GM18508 (cell line): ENCODE results near the gene GCNT2.
"Not testable (repeated sequence)": the region's sequence is repeated elsewhere in the genome, so short reads cannot be mapped to it uniquely, and the experiment has no call there.

ENCODE experiments used
- ATAC-seq: cut with Tn5 transposase; IDR thresholded peaks from one replicate; pipeline ENCODE4 v1.9.1; 2021; ENCODE audit warnings: moderate number of reproducible peaks; ENCODE audit not compliant: insufficient read depth, unreplicated experiment

GCNT2 gene

DNA sequence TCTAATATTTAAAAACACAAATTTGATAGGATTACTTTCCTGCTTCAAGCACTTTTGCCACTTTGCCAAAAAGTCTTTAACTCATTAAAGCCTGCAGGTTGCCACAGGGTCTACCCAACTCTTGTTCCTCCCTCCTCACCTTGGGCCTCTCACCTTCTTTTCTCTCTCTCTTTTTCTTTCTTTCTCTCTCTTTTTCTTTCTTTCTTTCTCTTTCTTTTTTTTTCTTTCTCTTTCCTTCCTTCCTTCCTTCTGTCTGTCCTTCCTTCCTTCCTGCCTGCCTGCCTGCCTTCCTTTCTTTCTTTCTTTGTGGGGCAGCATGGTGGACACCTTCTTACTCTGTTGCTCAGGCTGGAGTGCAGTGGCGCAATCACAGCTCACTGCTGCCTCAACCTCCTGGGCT is 123.1 kb downstream of the GCNT2 start:
- no peak for ATAC-seq

GRCh38 chr6:10655508-10656055 is 134.4 kb downstream of the GCNT2 start:
- ATAC-seq = no peak

- ATAC-seq = no peak
Measured at GRCh38 chr6:10658910-10659698, 138.0 kb downstream of the GCNT2 start.

GRCh38 chr6:10659699-10660348 is 138.7 kb downstream of the GCNT2 start:
- no peak for ATAC-seq

- not testable (repeated sequence) for ATAC-seq
Measured at GRCh38 chr6:10660431-10661191, 139.5 kb downstream of the GCNT2 start.

DNA sequence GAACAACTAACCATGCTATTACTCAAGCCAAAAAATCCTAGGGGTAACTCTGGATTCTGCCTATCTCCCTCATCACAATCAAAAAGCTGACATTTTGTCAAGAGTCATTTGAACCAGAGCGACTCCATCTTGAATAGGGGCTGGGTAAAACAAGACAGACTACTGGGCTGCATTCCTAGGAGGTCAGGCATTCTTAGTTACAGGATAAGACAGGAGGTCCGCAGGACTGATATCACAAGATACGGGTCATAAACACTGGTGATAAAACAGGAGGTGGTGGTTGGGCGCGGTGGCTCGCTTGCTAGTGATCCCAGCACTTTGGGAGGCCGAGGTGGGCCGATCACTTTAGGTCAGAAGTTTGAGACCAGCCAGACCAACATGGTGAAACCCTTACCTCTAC is 141.1 kb downstream of the GCNT2 start:
- ATAC-seq = no peak

GRCh38 chr6:10662742-10663141 is 141.6 kb downstream of the GCNT2 start:
- no peak for ATAC-seq

DNA sequence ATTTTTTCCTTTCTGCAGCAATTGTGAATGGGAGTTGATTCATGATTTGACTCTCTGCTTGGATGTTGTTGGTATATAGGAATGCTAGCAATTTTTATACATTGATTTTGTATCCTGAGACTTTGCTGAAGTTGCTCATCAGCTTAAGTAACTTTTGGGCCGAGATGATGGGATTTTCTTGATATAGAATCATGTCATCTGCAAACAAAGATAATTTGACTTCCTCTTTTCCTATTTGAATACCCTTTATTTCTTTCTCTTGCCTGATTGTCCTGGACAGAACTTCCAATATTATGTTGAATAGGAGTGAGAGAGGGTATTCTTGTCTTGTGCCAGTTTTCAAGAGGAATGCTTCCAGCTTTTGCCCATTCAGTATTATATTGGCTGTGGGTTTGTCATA is 144.4 kb downstream of the GCNT2 start:
- not testable (repeated sequence) for ATAC-seq

- no peak for ATAC-seq
Measured at GRCh38 chr6:10668126-10668917, 147.2 kb downstream of the GCNT2 start.

DNA sequence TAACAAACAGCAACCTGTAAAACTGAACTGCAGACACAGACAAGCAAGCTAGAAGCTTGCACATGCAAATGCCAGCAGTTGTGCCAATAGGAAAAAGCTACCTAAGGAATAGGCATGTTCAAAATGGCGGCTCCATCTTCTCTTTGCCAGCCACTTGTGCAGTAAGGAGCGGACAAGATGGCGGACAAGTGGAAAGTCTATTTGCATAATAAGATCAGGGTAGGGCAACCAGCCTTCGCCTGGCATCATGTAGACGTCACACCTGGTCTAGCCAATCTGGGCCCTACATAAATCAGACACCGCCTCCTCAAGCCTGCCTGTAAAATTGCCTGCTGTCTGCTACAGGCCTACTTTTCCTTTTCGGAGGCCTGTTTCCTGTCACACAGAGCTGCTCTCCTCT is 155.3 kb downstream of the GCNT2 start:
- ATAC-seq = no peak

- ATAC-seq = no peak
Measured at GRCh38 chr6:10678456-10678855, 157.3 kb downstream of the GCNT2 start.
